ENCODE measurements around the gene ARPC1B.
"Not testable (repeated sequence)": the region's sequence is repeated elsewhere in the genome, so short reads cannot be mapped to it uniquely, and the experiment has no call there.

Gene ARPC1B

GRCh38 chr7:99355098-99355497 lies 19.4 kb upstream of the ARPC1B start:
- Histone ChIP-seq H3K4ac (ENCODE audit: low read depth in 1 of 2, low read length in 2 of 2) (no peak overlapping the region), H3K4me2 (ENCODE audit: low read length, poor library complexity, severe bottlenecking) (no peak overlapping the region), H2AK5ac (ENCODE audit: low read length, severe bottlenecking) (no peak overlapping the region), H3K4me3 (ENCODE audit: insufficient read depth in 1 of 2, low read depth in 1 of 2, low read length in 2 of 2) (no peak overlapping the region), H3K18ac (ENCODE audit: low read depth in 1 of 2, low read length in 2 of 2) (no peak overlapping the region), H3K4me1 (ENCODE audit: control insufficient read depth, insufficient read depth, low read depth, low read length) (no peaks in the 10 kb centered on the region), H3K14ac (ENCODE audit: low read length in 2 of 2) (no peak overlapping the region), H2BK15ac (ENCODE audit: low read depth, poor library complexity, severe bottlenecking) (no peak overlapping the region), H3K27ac (ENCODE audit: low read length, poor library complexity, severe bottlenecking) (no peak overlapping the region), H2AFZ (ENCODE audit: low read depth, low read length) (no peak overlapping the region), H4K8ac (ENCODE audit: low read length) (no peak overlapping the region), H2BK120ac (ENCODE audit: low read depth, low read length) (no peak overlapping the region), H3K79me1 (replicated peaks; ENCODE audit: low read length, poor library complexity, severe bottlenecking) (peaks cover 21% of the 10 kb centered on the region), H2BK12ac (ENCODE audit: low read length in 2 of 2) (no peak overlapping the region), H3K9ac (ENCODE audit: low read length) (no peak overlapping the region), H3K23ac (ENCODE audit: low read length in 2 of 2) (no peak overlapping the region), H3K27me3 (ENCODE audit: control insufficient read depth in 1 of 2, insufficient read depth in 1 of 2, low read length in 2 of 2) (no peaks in the 10 kb centered on the region), H4K91ac (ENCODE audit: low read length) (no peak overlapping the region), H3K36me3 (ENCODE audit: control insufficient read depth in 1 of 2, insufficient read depth in 2 of 2, low read depth in 1 of 2, low read length in 2 of 2) (peaks cover 76 to 77% of the 10 kb centered on the region in 2 experiments), H2BK5ac (ENCODE audit: low read depth, low read length, poor library complexity, severe bottlenecking) (no peak overlapping the region), H3K9me3 (ENCODE audit: control insufficient read depth, low read length) (no peaks in the 10 kb centered on the region)
- no peak for DNase-seq
- WGBS = 97% methylated on average over 7 of the region's 7 CpGs

- H4K91ac ChIP-seq (ENCODE audit: low read length) = no peak overlapping the region
- H2BK120ac ChIP-seq (ENCODE audit: low read depth, low read length) = no peak overlapping the region
- H3K27ac ChIP-seq (ENCODE audit: low read length, poor library complexity, severe bottlenecking) = no peak overlapping the region
- H3K23ac ChIP-seq (ENCODE audit: low read length in 2 of 2) = no peak overlapping the region
- H3K79me1 ChIP-seq (replicated peaks; ENCODE audit: low read length, poor library complexity, severe bottlenecking) = peaks cover 18% of the 10 kb centered on the region
- H2AK5ac ChIP-seq (ENCODE audit: low read length, severe bottlenecking) = no peak overlapping the region
- H2BK12ac ChIP-seq (ENCODE audit: low read length in 2 of 2) = no peak overlapping the region
- peaks cover 3% of the 10 kb centered on the region for H3K4me1 ChIP-seq (ENCODE audit: control insufficient read depth, insufficient read depth, low read depth, low read length)
- WGBS = 97% methylated on average over 16 of the region's 16 CpGs
- no peak overlapping the region for H3K18ac ChIP-seq (ENCODE audit: low read depth in 1 of 2, low read length in 2 of 2)
- H3K27me3 ChIP-seq (ENCODE audit: control insufficient read depth in 1 of 2, insufficient read depth in 1 of 2, low read length in 2 of 2) = no peaks in the 10 kb centered on the region
- H4K8ac ChIP-seq (ENCODE audit: low read length) = no peak overlapping the region
- H3K9me3 ChIP-seq (ENCODE audit: control insufficient read depth, low read length) = no peaks in the 10 kb centered on the region
- H3K9ac ChIP-seq (ENCODE audit: low read length) = no peak overlapping the region
- no peak for DNase-seq
- no peak overlapping the region for H3K14ac ChIP-seq (ENCODE audit: low read length in 2 of 2)
- no peak overlapping the region for H3K4ac ChIP-seq (ENCODE audit: low read depth in 1 of 2, low read length in 2 of 2)
- no peak overlapping the region for H2BK5ac ChIP-seq (ENCODE audit: low read depth, low read length, poor library complexity, severe bottlenecking)
- no peak overlapping the region for H2AFZ ChIP-seq (ENCODE audit: low read depth, low read length)
- H2BK15ac ChIP-seq (ENCODE audit: low read depth, poor library complexity, severe bottlenecking) = no peak overlapping the region
- H3K36me3 ChIP-seq (ENCODE audit: control insufficient read depth in 1 of 2, insufficient read depth in 2 of 2, low read depth in 1 of 2, low read length in 2 of 2) = peaks cover 68 to 71% of the 10 kb centered on the region in 2 experiments
- H3K4me3 ChIP-seq (ENCODE audit: insufficient read depth in 1 of 2, low read depth in 1 of 2, low read length in 2 of 2) = no peak overlapping the region
- H3K4me2 ChIP-seq (ENCODE audit: low read length, poor library complexity, severe bottlenecking) = no peak overlapping the region
These were observed 16.6 kb upstream of the ARPC1B start for GRCh38 chr7:99357701-99358490.

GRCh38 chr7:99358521-99358920 lies 16.0 kb upstream of the ARPC1B start:
- H3K27me3 ChIP-seq (ENCODE audit: control insufficient read depth in 1 of 2, insufficient read depth in 1 of 2, low read length in 2 of 2); H4K91ac ChIP-seq (ENCODE audit: low read length); H3K27ac ChIP-seq (ENCODE audit: low read length, poor library complexity, severe bottlenecking); H2BK120ac ChIP-seq (ENCODE audit: low read depth, low read length); H2BK15ac ChIP-seq (ENCODE audit: low read depth, poor library complexity, severe bottlenecking); H3K23ac ChIP-seq (ENCODE audit: low read length in 2 of 2); H2BK5ac ChIP-seq (ENCODE audit: low read depth, low read length, poor library complexity, severe bottlenecking); H2AFZ ChIP-seq (ENCODE audit: low read depth, low read length); H2AK5ac ChIP-seq (ENCODE audit: low read length, severe bottlenecking); H2BK12ac ChIP-seq (ENCODE audit: low read length in 2 of 2); H3K9me3 ChIP-seq (ENCODE audit: control insufficient read depth, low read length); H3K9ac ChIP-seq (ENCODE audit: low read length); H3K4me1 ChIP-seq (ENCODE audit: control insufficient read depth, insufficient read depth, low read depth, low read length); H3K4me2 ChIP-seq (ENCODE audit: low read length, poor library complexity, severe bottlenecking); H3K4me3 ChIP-seq (ENCODE audit: insufficient read depth in 1 of 2, low read depth in 1 of 2, low read length in 2 of 2); H3K4ac ChIP-seq (ENCODE audit: low read depth in 1 of 2, low read length in 2 of 2); H3K14ac ChIP-seq (ENCODE audit: low read length in 2 of 2); H3K18ac ChIP-seq (ENCODE audit: low read depth in 1 of 2, low read length in 2 of 2); H4K8ac ChIP-seq (ENCODE audit: low read length); DNase-seq: not testable (repeated sequence)
- H3K36me3 ChIP-seq (ENCODE audit: control insufficient read depth in 1 of 2, insufficient read depth in 2 of 2, low read depth in 1 of 2, low read length in 2 of 2) = peaks cover 64 to 71% of the 10 kb centered on the region in 2 experiments
- peaks cover 18% of the 10 kb centered on the region for H3K79me1 ChIP-seq (replicated peaks; ENCODE audit: low read length, poor library complexity, severe bottlenecking)
- 99% methylated on average over 15 of the region's 15 CpGs for WGBS

- Histone ChIP-seq H2AFZ (ENCODE audit: low read depth, low read length) (no peak overlapping the region), H2BK12ac (ENCODE audit: low read length in 2 of 2) (no peak overlapping the region), H2BK15ac (ENCODE audit: low read depth, poor library complexity, severe bottlenecking) (no peak overlapping the region), H3K4me2 (ENCODE audit: low read length, poor library complexity, severe bottlenecking) (no peak overlapping the region), H3K23ac (ENCODE audit: low read length in 2 of 2) (no peak overlapping the region), H3K4me1 (ENCODE audit: control insufficient read depth, insufficient read depth, low read depth, low read length) (peaks cover 6% of the 10 kb centered on the region), H4K8ac (ENCODE audit: low read length) (no peak overlapping the region), H2AK5ac (ENCODE audit: low read length, severe bottlenecking) (no peak overlapping the region), H3K4ac (ENCODE audit: low read depth in 1 of 2, low read length in 2 of 2) (no peak overlapping the region), H3K79me1 (replicated peaks; ENCODE audit: low read length, poor library complexity, severe bottlenecking) (peaks cover 16% of the 10 kb centered on the region), H3K36me3 (ENCODE audit: control insufficient read depth in 1 of 2, insufficient read depth in 2 of 2, low read depth in 1 of 2, low read length in 2 of 2) (peaks cover 62 to 74% of the 10 kb centered on the region in 2 experiments), H3K27me3 (ENCODE audit: control insufficient read depth in 1 of 2, insufficient read depth in 1 of 2, low read length in 2 of 2) (no peaks in the 10 kb centered on the region), H3K9ac (ENCODE audit: low read length) (no peak overlapping the region), H3K4me3 (ENCODE audit: insufficient read depth in 1 of 2, low read depth in 1 of 2, low read length in 2 of 2) (no peak overlapping the region), H3K18ac (ENCODE audit: low read depth in 1 of 2, low read length in 2 of 2) (no peak overlapping the region), H3K27ac (ENCODE audit: low read length, poor library complexity, severe bottlenecking) (no peak overlapping the region), H4K91ac (ENCODE audit: low read length) (no peak overlapping the region), H3K14ac (ENCODE audit: low read length in 2 of 2) (no peak overlapping the region), H3K9me3 (ENCODE audit: control insufficient read depth, low read length) (no peaks in the 10 kb centered on the region), H2BK5ac (ENCODE audit: low read depth, low read length, poor library complexity, severe bottlenecking) (no peak overlapping the region), H2BK120ac (ENCODE audit: low read depth, low read length) (no peak overlapping the region)
- 97% methylated on average over 22 of the region's 22 CpGs for WGBS
- no peak for DNase-seq
These were observed 14.9 kb upstream of the ARPC1B start for GRCh38 chr7:99359465-99360154.
